GM18498 (cell line): ENCODE data around the gene CTIF.

ENCODE experiments used
- ATAC-seq: cut with Tn5 transposase; IDR thresholded peaks from one replicate; pipeline ENCODE4 v1.9.1; 2021; ENCODE audit warnings: mild to moderate bottlenecking, moderate library complexity; ENCODE audit not compliant: unreplicated experiment

Gene CTIF

DNA sequence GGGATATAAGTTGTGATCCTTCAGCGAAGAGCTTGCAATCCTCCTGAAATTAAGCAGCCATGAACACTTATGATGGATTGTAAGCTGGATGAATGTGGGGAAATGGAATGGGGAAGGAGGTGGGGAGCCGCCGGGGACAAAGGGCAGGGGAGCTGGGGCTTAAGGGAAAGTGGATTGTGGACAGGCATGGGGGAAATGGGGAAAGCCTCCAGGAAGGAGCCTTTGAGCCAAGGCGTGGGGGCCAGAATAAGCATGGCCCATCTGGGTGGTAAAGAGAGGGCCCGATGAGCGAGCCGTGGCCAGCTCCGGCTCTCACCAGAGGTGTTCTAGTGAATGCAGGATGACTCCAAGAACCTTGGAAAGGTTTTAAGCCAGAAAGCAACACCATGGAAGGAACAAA lies 288.0 kb downstream of the CTIF start:
- no peak for ATAC-seq

DNA sequence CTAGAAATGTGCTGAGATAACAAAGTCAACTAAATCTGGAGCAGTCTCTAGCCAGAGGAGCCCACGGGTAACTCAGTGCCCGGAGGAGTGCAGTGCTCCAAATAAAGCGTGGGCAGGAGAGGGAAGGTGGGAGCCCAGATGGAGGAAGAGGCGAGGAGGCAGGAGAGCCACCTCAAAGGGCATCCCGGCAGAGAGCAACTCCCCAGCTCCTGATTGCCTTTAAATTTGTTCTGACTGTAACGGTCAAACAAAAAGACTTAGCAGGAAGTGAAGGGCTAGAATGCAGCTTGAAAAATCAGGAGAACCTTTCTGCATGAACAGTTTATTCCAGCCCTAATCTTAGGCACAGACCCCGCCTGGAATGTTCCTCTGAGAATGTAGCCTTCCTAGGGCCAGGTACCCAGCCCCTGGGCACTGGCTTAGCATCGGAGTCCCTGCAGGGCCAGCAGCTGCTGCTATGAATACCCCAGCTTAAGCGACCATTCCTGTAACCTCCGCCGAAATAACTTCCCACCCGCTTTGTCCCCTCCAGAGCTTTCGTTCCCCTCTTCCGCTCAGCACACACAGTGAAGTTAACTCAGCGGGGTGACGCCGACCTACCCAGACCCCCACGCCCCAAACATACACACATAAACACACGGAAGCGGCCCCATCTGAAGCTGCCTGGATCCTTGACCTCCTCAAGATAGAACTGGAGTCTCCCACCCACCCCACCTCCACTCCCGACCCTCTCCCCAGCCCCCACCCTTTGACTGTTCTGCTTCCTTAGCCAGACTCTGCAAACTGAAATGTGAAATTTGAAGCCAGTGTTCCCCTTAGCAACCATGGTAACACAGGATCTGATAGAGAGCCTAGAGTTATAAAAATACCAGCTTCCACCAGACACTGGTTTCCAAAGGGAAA lies 288.7 kb downstream of the CTIF start:
- no peak for ATAC-seq

DNA sequence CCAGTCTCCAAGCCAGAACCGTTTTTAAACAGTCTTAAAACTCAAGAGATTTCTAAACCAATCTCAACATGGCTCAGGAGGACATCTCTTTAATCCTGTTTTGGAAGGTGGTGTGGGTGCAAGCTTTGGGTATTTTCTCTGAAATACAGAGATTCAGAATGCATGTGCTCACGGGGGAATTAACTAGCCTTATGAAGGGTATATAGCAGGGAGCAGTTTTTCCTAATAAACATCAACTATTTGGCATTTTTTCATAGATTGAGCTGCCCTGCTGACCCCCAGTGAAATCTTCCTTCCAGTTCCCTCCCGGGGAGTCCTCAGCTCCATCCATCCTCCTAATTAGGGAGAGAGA lies 289.3 kb downstream of the CTIF start:
- no peak for ATAC-seq

DNA sequence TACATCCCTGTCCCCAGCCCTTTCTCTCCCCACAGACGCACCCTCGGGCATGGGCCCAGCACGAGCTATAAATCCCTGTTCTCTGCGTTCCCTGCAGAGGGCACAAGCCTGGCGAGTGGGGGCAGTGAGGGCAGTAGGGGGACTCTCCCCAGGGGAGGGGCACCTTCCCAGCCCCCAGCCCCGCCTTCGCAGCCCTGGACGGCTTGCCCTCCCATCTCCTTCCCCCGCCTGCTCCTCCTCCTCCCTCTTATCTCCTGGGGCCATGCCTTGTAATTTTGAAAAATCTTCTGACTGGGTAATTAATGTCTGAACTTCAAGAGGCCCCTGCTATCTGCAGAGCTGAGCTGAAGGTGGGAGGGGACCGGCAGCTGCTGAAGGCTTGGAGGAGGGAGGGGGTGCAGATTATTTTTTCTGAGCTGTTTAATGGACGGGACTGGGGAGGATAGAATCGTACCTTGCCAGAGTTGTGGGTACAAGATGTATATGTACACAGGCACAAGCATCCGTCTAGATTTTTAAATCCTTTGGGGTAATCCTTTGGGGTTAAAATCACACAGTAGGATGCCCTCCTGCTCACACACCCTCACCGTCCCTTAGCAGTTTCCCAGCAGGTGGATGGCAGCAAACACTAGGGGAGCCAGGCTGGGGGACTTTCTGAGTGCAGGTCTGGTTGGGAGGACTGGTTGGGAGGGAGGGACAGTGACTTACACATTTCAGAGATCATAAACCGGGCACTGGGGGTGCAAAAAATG lies 290.0 kb downstream of the CTIF start:
- no peak for ATAC-seq

DNA sequence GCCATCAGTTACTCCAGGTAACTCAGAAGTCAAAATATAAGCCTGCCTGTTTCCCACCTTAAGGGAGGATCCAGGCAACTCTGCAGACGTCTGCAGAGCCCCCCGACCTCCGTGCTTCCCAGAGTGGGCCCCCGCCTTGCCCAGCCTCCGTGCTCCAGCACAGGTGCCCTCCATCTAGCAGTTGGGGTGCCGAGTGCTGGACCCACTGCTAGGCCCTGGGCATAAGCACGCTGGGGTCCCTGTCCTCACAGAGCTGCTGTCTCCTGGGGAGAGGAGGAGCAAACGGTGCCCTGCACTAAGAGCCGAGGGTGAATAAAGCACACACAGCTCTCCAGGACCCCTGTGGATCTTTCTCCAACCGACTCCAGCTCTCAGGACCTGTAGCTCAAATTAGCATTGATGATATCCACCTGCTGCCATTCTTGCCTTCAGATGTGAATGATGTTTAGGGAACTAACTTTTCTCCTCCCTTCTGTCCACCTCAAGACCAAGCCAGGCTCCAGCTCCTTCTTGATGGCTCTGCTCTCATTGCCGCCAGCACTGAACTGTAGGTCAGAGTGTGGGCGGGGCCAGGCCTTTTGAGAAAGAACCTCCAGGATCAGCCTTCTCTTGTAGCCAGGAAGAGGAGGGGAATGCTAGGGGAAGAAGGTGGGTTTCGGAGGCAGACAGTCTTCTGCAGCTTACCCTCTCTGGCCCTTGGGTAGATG lies 290.8 kb downstream of the CTIF start:
- ATAC-seq = no peak

DNA sequence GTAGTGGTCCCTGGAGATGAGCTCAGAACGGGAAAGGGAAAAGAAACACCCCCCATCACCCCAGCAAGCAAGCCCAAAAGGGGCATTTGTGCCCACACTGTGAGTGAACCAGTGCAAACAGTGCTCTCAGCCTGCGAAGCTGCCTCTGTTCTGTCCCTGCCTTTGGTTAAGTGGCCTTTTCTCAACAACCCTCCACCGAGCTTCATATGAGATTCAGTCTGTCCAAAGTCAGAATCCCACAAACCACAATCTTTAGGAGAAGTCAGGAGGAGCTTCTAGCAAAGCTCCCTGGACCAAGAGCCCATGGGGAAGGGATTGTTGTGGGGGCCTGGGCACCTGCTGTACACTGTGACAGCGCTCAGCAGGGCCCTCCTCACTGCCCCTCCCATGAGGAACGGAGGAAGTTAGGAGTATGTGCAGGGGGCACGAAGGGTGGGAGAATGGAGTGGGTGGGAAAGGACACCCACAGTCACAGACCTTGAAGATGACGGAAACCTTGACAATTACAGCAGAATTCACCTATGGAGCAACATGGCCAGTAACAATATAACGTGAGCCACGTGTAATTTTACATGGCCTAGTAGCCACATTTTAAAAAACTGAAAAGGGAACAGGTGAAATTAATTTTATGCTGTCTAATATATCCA lies 292.4 kb downstream of the CTIF start:
- no peak for ATAC-seq

DNA sequence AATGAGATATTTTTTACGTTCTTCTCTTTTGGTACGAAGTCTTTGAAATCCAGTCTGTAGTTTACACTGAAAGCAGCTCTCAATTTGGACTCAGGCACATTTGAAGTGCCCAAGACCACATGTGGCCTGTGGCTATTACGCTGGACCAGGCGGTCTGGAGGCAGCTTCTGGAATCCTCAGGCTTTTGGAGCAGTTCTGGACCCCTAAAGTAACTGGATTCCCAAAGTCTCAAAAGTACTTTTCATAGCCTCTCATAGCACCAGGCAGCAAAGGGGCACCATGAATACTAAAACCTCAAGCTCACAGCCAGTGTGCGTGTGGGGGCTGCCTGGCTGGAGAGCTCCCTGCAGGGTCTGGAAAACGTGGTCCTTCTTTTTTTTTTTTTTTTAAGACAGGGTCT lies 293.0 kb downstream of the CTIF start:
- ATAC-seq = no peak

DNA sequence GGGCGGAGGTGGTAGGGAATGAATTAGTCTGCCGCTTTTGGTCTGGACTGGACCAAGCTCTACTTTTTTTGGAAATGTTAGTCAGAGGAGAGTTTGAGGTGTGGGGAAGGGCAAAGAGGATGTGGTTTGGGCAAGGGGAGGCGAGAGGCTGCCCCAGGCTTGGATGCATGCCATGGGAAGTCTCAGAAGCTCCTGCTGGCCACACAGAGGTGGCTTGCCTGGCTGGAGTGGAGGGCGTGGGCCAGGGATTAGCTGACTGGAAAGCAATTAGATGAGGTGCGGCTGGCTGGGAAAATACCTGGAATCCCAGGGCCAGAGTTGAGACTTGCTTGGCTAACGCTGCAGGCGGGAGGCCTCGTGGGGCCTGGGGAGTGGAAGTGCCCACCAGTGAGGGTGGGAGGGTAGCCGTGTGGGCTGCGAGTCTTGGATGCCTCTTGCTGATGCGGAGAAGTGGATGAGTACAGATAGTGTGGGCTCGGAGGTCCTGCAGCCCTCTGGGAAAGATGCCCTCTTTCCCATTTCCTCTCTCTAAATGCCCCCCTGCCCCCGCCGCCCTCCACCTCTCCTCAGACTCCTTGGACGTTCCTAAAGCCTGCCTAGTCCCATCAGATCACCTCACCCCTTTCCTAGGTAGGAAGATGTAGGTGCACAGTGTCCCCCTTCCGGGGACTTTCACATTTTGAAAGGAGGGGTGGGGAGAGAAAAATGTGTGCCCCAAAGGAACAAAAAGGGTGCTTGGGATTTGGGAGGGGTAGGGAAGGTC lies 294.3 kb downstream of the CTIF start:
- ATAC-seq = no peak

DNA sequence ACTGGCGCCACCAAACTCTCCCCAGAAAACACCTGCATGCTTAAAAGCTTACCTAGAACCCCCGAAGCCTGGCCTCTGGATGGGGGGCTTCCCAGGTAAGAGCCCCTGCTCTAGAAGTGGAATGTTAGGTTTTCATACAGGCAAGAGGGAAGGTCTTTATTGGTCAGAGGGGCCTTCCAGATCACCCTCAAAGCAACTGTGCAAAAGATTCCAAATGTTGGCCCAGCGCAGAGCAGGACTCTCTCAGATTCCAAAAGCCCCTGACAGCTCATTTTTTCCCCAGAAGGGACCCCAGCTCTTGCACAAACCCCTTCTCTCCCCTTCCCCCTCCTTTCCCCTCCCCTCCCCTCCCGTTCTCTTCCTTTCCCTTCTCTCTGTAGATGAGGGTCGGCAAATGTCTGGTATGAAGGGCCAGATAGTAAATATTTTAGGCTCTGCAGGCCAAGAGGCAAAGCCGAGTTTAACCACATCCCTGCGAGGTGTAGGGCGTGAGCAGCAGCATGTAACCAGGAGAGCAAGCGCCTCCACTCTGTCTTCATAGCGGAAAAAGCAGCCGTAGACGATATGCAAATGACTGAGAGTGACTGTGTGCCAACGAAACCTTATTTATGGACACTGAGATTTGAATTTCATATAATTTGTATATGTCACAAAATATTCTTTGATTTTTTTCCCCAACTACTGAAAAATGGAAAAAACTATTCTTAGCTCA lies 295.0 kb downstream of the CTIF start:
- peak; percentile 92 for ATAC-seq

DNA sequence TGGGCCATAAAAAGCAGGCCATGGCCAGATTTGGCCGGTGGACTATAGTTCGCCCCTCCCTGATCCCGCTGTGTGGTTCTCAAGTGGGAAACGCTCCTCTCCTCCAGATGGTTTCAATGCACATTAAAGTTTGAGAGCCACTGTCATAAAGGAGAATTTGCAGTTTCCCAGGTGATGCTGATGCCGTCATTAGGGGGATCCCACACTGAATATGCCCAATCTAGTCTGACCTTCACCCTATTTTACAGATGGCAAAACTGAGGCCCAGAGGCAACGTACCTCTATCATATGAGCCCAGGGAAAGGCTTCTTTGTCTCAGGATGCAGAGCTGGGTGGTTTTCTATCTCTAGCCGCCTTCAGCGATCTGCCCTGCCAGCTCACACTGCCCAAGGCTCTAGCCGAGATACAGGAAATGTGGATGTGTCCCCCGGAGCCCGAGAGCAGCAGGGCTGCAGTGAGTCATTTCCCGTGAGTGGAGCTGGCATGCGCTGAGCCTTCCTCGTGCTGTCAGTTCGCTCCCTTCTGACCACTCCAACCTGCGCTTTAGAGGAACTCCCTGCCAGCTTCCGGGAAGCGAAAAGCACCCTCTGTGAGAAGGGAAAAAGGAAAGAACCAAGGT lies 295.7 kb downstream of the CTIF start:
- peak; percentile 60 for ATAC-seq

DNA sequence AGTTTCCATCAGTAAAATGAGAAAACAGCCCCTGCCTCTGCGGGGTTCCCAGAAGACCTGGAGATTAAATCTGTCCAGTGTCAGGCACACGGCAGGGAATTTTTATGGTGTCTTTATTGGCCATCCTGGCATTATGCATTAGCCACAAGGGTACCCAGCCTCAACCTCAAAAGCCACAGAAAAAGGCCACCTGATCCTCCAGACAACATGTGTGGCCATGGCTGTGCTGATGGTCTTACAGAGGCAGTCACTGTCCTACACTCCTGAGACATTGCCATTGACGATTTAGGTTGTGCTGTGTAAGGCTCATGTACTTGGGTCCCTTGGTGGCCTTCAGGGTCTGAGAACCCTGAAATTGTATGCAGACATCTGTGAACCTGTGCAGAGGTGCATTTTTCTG lies 296.3 kb downstream of the CTIF start:
- no peak for ATAC-seq

DNA sequence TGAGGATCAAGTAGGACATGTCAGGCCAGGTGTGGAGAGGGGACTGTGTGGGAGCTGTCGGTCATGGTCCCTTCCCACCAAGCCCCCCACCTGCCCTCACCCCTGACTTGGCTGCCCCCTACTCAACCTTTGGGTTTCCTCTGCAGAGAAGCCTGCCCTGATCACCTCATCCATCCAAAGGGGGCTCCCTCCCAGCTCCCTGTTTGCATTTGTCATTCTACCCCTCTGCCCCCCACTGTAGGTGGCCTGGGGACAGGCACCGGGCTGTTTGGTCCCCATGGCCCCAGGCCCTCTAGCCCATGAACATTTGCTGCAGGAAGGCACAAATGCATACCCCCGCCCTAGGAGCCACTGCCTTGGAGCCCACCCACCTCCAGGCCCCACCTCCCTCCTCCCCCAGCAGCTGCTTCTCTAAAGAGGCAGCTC lies 296.9 kb downstream of the CTIF start:
- no peak for ATAC-seq

DNA sequence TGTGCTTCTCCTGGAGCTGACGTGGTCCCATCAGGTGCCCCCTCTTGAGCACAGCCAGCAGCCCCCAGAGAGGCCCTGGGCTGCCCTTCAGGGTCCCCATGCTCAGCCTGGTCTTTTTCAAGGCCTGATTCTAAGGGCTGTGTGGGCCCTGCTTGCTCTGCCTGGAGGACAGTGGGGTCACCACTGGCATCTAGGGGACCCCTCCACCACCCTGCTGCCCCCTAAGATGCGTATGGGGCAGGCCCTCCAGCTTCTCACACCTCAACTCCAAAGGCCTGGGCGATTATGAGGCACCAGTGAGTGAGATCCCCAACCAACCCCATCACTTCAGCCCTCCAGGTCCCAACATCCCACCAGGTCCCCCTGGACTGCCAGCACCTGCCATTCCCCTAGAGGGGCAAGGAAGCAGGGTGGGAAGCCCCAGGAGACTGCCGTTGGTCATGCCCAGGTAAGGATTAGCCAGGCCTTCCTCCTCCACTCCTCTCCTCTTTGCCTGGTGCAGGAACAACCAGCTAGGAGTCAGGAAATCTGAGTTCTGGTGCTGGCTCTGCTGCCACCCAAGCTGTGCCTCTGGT lies 297.5 kb downstream of the CTIF start:
- ATAC-seq = no peak

DNA sequence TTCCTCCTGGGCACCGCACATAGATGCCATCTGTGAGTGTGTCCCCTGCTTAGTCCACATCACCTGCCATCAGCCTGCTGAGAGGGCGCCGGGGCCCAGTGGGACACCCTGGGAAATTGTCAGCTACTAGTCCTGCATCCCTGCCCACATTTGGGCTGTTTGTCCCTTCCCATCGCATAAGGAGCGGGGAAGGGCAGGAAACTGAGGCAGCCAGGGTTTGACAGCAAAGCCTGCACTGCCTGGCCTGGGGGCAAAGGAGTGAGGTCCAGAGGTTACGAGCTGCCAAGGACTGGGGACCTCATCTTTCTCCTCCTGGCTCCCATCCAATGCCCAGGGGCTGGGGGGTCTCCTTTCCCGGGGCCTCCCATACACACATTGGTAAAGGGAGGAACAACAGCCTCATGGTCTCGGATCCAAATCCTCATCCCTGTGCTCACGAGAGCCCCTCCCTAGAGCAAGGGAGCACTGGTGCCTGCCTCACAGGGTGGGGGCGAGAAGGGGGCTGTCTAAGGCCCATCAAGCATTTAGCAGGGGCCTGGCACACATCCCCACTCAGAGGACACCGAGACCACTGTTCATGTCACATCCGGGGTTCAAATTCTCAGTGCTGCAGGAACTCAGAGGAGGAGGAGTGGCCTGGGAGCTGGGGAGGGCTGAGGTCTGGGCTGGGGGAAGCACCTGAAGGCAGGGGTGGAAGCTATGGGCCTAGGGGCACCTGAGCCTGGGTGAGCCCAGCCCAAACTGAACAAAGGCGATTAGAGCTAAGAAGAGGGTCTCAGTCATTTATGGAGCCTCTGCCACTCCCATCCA lies 298.2 kb downstream of the CTIF start:
- ATAC-seq = no peak

DNA sequence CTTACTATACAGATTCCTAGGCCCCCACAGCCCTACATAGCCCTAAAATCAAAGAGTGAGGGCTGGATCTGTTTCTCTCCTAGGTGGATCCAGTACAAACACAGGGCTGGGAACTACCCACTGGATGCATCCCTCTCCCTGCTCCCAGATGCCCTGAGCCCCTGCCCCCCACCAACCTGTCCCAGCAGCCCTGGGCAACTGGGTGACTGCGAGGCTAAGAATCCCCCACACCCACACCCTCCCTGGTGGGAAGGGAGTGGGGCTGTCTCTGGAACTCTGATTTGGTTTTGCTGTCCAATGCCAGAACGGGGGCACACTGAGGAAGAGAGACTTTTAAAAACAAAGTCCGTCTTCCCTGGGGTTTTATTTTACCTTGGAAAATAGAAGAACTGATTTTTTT lies 298.8 kb downstream of the CTIF start:
- no peak for ATAC-seq

DNA sequence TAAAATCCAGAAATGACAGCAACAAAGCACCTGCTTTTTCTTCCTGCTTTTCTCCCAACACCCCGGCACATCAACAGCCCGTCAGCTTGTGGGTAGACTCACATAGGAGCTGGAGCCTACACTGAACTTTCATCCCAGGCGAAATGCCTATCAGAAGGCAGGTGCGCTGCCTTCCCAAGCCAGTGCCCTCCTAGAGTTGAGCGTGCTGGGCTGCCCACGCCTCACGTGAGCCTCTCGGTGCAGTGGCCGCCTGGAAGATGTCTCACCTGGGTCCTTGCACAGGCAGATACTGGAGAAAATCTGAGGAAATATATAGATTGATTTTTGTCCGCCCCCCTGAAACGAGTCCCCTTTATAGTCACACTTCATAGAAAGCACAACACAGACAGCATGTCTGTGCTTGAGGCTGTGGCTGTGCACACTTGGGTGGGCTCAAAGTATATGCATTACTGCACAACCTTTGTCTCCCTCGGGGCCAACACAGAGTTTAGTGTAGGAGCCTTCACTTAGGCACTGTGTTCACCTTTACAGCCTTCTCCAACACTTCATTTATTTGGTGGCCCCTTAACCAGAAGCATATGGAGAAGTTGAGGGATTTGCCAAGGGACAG lies 299.4 kb downstream of the CTIF start:
- ATAC-seq = no peak

DNA sequence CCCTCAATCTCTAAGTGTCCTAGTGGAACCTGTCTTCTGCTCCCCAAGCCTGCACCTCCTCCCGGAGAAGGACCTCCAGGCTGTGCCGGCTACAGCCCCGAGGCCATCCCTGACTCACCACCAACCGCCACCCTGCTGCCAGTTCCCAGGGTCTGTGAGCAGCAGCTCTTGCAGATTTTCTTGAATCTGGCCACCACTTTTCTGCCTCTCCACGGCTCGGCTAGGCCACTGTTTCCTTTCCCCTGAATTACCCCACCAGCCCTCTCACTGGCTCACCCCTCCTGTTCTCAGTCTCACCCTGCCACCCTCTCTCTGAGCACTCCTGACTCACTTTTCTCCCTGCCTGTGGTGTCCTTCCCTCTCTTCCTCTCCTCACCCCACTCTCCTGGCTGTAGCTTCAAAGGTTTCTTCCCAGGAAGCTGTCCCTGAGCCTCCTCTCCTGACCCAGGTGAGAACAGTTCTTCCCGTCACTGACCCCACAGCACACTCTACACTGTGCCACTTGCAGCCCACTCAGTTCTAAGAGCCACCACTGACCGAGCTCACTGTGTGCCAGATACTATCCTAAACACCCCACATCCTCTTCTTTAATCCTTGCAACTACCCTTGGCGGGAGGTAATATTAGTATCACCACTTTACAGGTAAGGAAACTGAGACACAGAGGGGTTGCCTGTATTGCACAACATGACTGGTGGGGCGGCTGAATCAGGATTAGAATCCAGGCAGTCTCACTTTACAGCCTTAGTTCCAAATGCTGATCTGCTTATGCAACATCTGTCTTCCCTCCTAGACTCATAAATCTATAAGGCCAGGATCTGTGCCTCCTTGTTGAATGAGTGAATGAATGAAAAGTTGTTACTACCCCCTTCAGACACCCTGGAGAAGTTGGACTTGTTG lies 300.3 kb downstream of the CTIF start:
- no peak for ATAC-seq
